Articular chondrocyte of knee joint (primary cell): ENCODE measurements around the gene POLR1C. TPM values are rescaled to one million over a fixed set of nuclear protein-coding genes. Genes with fewer than 3 reads are reported as not detected.

Experiments
- small RNA-seq: library from RNA; depleted of rRNA; stranded (forward); fragments of <200 nt; gene quantifications from one replicate; pipeline ENCODE3, GENCODE V24; 2012
- total RNA-seq: library from RNA; depleted of rRNA; stranded (reverse); fragments of >200 nt; gene quantifications from 2 replicates; pipeline ENCODE4 v1.2.3, GENCODE V29; 2012

The POLR1C gene, protein sequence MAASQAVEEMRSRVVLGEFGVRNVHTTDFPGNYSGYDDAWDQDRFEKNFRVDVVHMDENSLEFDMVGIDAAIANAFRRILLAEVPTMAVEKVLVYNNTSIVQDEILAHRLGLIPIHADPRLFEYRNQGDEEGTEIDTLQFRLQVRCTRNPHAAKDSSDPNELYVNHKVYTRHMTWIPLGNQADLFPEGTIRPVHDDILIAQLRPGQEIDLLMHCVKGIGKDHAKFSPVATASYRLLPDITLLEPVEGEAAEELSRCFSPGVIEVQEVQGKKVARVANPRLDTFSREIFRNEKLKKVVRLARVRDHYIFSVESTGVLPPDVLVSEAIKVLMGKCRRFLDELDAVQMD
- total RNA-seq = 24.3 and 29.1 TPM in 2 replicates

DNA sequence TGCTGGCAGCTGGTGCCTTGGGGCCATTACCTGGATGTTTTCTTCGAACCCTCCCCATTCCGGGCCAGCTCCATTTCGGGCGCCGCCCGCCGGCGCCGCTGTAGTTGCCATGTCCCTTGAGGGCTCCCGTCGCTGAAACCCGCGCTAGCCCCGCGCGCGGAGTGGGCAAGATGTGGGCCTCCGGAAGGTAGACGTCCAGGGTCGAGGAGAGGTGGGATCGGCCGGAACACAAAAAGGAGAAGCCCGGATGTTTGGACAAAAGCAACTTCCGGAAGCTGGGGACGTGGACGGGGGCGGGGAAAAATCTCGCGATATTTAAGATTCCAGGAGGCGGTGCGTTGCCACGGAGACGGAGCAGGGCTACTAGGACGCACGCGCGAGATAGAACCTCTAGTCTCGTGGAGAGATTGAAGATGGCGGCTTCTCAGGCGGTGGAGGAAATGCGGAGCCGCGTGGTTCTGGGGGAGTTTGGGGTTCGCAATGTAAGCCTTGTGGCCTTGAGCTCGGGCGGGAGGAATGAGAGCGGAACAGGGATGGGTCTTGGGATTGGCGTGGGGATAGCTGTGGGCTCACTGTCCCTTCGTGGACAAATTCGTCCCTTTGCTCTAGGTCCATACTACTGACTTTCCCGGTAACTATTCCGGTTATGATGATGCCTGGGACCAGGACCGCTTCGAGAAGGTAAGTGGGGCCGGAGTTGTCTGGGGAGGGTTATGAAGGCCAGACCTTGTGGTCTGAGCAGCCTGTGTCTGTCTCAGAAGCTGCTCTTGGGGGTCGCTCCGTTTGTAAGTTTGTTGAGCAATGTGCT lies at the start of gene POLR1C, which contains the start of gene YIPF3:
Gene POLR1C (plus strand): TSS at position 393 of the 808 bp plus-strand sequence. CDS start 21 bp downstream, at position 414.
Gene YIPF3 (minus strand): TSS at position 230 of the 808 bp plus-strand sequence. CDS start 119 bp downstream, at position 111.

DNA sequence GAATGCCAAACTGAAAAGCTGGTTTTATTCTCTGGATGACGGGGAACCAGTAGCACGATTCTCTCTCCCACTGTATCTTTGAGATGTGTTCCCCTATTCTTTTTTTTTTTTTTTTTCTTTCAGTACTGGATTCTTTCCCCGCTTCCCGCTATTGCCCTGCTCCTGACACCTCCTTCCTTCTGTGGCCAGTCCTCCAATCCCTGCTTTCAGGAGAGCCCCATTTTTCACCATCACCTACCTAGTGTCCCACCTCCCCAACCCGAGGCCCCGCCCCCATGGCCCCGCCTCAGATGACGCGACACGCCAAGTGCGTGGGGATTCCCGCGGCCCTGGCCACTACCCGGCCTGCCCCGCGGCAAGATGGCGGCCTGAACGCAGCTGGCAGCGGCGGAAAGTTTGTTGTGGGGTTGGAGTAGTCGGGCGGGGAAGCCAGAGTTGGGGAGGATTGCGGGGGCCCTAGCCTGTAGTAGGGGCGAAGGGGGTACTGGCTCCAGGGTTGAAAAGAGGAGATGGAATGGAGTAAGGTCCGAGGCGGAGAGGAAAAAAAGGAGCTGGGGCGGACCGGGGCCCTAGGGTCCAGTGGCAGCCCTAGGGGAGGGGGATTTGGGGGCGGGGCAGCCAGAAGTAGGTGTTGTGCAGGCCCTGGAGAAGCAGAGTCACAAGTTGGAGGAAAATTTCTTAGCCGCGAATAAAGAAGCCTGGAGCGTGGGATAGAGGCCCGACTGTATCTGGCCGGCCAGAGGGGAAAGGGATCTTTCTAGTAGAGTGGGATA lies 39.5 kb upstream of the POLR1C start, which contains the start of gene TJAP1:
Gene TJAP1 (plus strand): TSS at position 336 of the 773 bp plus-strand sequence. CDS start 21,432 bp downstream, outside the sequence.

GRCh38 chr6:43509984-43510826 lies 6.7 kb upstream of the POLR1C start, which contains the start of gene LRRC73:
Gene LRRC73 (minus strand): TSS chr6:43510346. CDS start chr6:43509785, 561 bp downstream.

Small RNA genes lying within 50 kb of the gene (small RNA-seq; reads per million reads assigned to genes)
- not detected for gene RF00426
- gene RNU6-1113P = not detected

Other genes starting within 250 kb of the POLR1C start
- not detected in 2 replicates for gene SLC22A7, start 218.8 kb upstream of the POLR1C start, total RNA-seq
- 0.32 TPM in 1 of 2 replicates, not detected in the other for gene CRIP3, start 208.3 kb upstream of the POLR1C start, total RNA-seq
- 14.9 and 15.0 TPM in 2 replicates for gene ZNF318, start 147.4 kb upstream of the POLR1C start, total RNA-seq
- gene ABCC10, start 89.5 kb upstream of the POLR1C start, total RNA-seq = 17.5 and 17.6 TPM in 2 replicates
- gene DLK2, start 61.5 kb upstream of the POLR1C start, total RNA-seq = 0.11 TPM in 1 of 2 replicates, not detected in the other
- gene TJAP1, start 39.5 kb upstream of the POLR1C start, total RNA-seq = 12.4 and 13.7 TPM in 2 replicates
- gene LRRC73, start 6.7 kb upstream of the POLR1C start, total RNA-seq = 0.32 and 0.39 TPM in 2 replicates
- gene YIPF3, start 163 bp upstream of the POLR1C start, total RNA-seq = 109 and 122 TPM in 2 replicates
- gene XPO5, start 58.9 kb downstream of the POLR1C start, total RNA-seq = 25.8 and 26.0 TPM in 2 replicates
- gene POLH, start 59.1 kb downstream of the POLR1C start, total RNA-seq = 20.1 and 28.2 TPM in 2 replicates
- gene GTPBP2, start 112.2 kb downstream of the POLR1C start, total RNA-seq = 42.7 and 51.7 TPM in 2 replicates
- gene MAD2L1BP, start 118.8 kb downstream of the POLR1C start, total RNA-seq = 26.1 and 29.3 TPM in 2 replicates
- 0.65 and 0.86 TPM in 2 replicates for gene RSPH9, start 127.9 kb downstream of the POLR1C start, total RNA-seq
- gene MRPS18A, start 170.7 kb downstream of the POLR1C start, total RNA-seq = 28.1 and 29.0 TPM in 2 replicates